ENCODE results near the gene SPARC.

SPARC gene

GRCh38 chr5:151618907-151619306 is 67.8 kb downstream of the SPARC start:
- H3K4me1 ChIP-seq (ENCODE audit: insufficient read depth, low read length, poor library complexity, severe bottlenecking), result peaks cover 3% of the 10 kb centered on the region
- H3K4me2 ChIP-seq (ENCODE audit: low read depth, low read length, poor library complexity, severe bottlenecking), result no peak overlapping the region
- H3K9me3 ChIP-seq (ENCODE audit: insufficient read depth, low read depth, low read length), result no peaks in the 10 kb centered on the region
- no peak overlapping the region for H3K4me3 ChIP-seq (ENCODE audit: low read length, poor library complexity, severe bottlenecking)
- H3K36me3 ChIP-seq (ENCODE audit: insufficient read depth, low read length), result no peaks in the 10 kb centered on the region
- no peaks in the 10 kb centered on the region for H3K79me2 ChIP-seq (ENCODE audit: insufficient read depth, low read length)
- no peak overlapping the region for H3K9ac ChIP-seq (ENCODE audit: low read depth, low read length, poor library complexity, severe bottlenecking)
- H4K20me1 ChIP-seq (ENCODE audit: insufficient read depth, low read length, poor library complexity, severe bottlenecking), result no peaks in the 10 kb centered on the region
- H3K27me3 ChIP-seq (ENCODE audit: insufficient read depth, low read length, poor library complexity, severe bottlenecking), result no peaks in the 10 kb centered on the region
- TF ChIP-seq, protein P1, sequence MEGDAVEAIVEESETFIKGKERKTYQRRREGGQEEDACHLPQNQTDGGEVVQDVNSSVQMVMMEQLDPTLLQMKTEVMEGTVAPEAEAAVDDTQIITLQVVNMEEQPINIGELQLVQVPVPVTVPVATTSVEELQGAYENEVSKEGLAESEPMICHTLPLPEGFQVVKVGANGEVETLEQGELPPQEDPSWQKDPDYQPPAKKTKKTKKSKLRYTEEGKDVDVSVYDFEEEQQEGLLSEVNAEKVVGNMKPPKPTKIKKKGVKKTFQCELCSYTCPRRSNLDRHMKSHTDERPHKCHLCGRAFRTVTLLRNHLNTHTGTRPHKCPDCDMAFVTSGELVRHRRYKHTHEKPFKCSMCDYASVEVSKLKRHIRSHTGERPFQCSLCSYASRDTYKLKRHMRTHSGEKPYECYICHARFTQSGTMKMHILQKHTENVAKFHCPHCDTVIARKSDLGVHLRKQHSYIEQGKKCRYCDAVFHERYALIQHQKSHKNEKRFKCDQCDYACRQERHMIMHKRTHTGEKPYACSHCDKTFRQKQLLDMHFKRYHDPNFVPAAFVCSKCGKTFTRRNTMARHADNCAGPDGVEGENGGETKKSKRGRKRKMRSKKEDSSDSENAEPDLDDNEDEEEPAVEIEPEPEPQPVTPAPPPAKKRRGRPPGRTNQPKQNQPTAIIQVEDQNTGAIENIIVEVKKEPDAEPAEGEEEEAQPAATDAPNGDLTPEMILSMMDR (conservative IDR thresholded peaks at IDR 0.05; ENCODE audit: low read length), result no peak
- no peak for TF ChIP-seq EZH2phosphoT487 (IDR thresholded peaks at IDR 0.05; ENCODE audit: borderline replicate concordance)
- no peaks in the 10 kb centered on the region for H3K9me2 ChIP-seq (replicated peaks; ENCODE audit: low read depth, low read length)
- no peaks in the 10 kb centered on the region for H3F3A ChIP-seq (ENCODE audit: low read depth)
- H2AFZ ChIP-seq (ENCODE audit: low read length), result no peak overlapping the region

GRCh38 chr5:151617841-151618710 is 68.6 kb downstream of the SPARC start:
- H2AFZ ChIP-seq (ENCODE audit: low read length), result no peak overlapping the region
- TF ChIP-seq, protein P1 (conservative IDR thresholded peaks at IDR 0.05; ENCODE audit: low read length), result no peak
- TF ChIP-seq EZH2phosphoT487 (IDR thresholded peaks at IDR 0.05; ENCODE audit: borderline replicate concordance), result no peak
- peaks cover 12% of the 10 kb centered on the region for H3K4me1 ChIP-seq (ENCODE audit: insufficient read depth, low read length, poor library complexity, severe bottlenecking)
- no peak overlapping the region for H3K4me2 ChIP-seq (ENCODE audit: low read depth, low read length, poor library complexity, severe bottlenecking)
- no peaks in the 10 kb centered on the region for H3K79me2 ChIP-seq (ENCODE audit: insufficient read depth, low read length)
- no peak overlapping the region for H3K9ac ChIP-seq (ENCODE audit: low read depth, low read length, poor library complexity, severe bottlenecking)
- no peaks in the 10 kb centered on the region for H3K36me3 ChIP-seq (ENCODE audit: insufficient read depth, low read length)
- no peak overlapping the region for H3K4me3 ChIP-seq (ENCODE audit: low read length, poor library complexity, severe bottlenecking)
- H4K20me1 ChIP-seq (ENCODE audit: insufficient read depth, low read length, poor library complexity, severe bottlenecking), result no peaks in the 10 kb centered on the region
- H3K9me3 ChIP-seq (ENCODE audit: insufficient read depth, low read depth, low read length), result no peaks in the 10 kb centered on the region
- H3F3A ChIP-seq (ENCODE audit: low read depth), result no peaks in the 10 kb centered on the region
- H3K9me2 ChIP-seq (replicated peaks; ENCODE audit: low read depth, low read length), result no peaks in the 10 kb centered on the region
- no peaks in the 10 kb centered on the region for H3K27me3 ChIP-seq (ENCODE audit: insufficient read depth, low read length, poor library complexity, severe bottlenecking)

DNA sequence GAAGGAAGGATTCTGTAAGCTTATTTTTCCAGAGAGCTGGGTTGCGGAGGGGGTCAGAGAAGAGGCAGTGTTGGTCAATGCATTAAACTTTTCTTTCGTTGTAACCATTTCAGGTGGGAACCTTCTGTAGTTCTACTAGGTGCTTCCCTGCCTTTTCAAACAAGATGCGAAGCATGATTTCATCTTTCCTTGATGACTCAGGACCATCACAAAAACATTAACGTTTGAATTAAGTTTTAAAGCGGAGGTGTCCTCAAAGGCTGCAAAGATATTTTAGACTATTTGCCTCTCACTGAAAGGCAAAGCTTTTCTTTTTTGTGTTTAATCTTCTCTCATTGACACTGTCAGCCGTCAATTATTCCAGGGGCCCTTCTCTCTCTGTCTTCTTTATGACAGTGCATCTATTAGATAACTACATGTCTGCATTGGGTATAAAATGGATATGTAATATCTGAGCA is 69.3 kb downstream of the SPARC start:
- no peaks in the 10 kb centered on the region for H3K9me3 ChIP-seq (ENCODE audit: insufficient read depth, low read depth, low read length)
- H3K79me2 ChIP-seq (ENCODE audit: insufficient read depth, low read length), result no peaks in the 10 kb centered on the region
- no peak overlapping the region for H2AFZ ChIP-seq (ENCODE audit: low read length)

More for the DNA sequence above, 69.3 kb downstream of the SPARC start:
- H3F3A ChIP-seq (ENCODE audit: low read depth), result no peaks in the 10 kb centered on the region
- peaks cover 12% of the 10 kb centered on the region for H3K4me1 ChIP-seq (ENCODE audit: insufficient read depth, low read length, poor library complexity, severe bottlenecking)
- no peaks in the 10 kb centered on the region for H3K9me2 ChIP-seq (replicated peaks; ENCODE audit: low read depth, low read length)
- H3K4me3 ChIP-seq (ENCODE audit: low read length, poor library complexity, severe bottlenecking), result no peak overlapping the region
- no peaks in the 10 kb centered on the region for H3K27me3 ChIP-seq (ENCODE audit: insufficient read depth, low read length, poor library complexity, severe bottlenecking)
- TF ChIP-seq EZH2phosphoT487 (IDR thresholded peaks at IDR 0.05; ENCODE audit: borderline replicate concordance), result no peak
- TF ChIP-seq, protein P1 (conservative IDR thresholded peaks at IDR 0.05; ENCODE audit: low read length), result no peak
- no peaks in the 10 kb centered on the region for H4K20me1 ChIP-seq (ENCODE audit: insufficient read depth, low read length, poor library complexity, severe bottlenecking)
- H3K9ac ChIP-seq (ENCODE audit: low read depth, low read length, poor library complexity, severe bottlenecking), result no peak overlapping the region
- no peak overlapping the region for H3K4me2 ChIP-seq (ENCODE audit: low read depth, low read length, poor library complexity, severe bottlenecking)
- H3K36me3 ChIP-seq (ENCODE audit: insufficient read depth, low read length), result no peaks in the 10 kb centered on the region

Data from Loucy (cell line).